OCI-LY1 (cell line): ENCODE measurements around the gene ANAPC5.

ENCODE experiments used
- H2AFZ ChIP-seq: fragments of 200-600 bp; sonication (generic), shearing (Covaris generic); 2 replicates; pipeline ENCODE4 v1.6.0; 2014; ENCODE audit warnings: antibody characterized with exemption, mild to moderate bottlenecking, low read length
- H3F3A ChIP-seq: fragments of 200-600 bp; sonication (generic), shearing (Covaris generic); 2 replicates; pipeline ENCODE4 v1.6.0; 2014; ENCODE audit warnings: mild to moderate bottlenecking, antibody characterized with exemption, low read length, moderate library complexity; ENCODE audit not compliant: insufficient read depth
- H3K27ac ChIP-seq: fragments of 200-600 bp; sonication (generic); 2 replicates; pipeline ENCODE4 v1.5.1; 2014; ENCODE audit warnings: low read length, mixed run types, mild to moderate bottlenecking, low read depth; ENCODE audit not compliant: poor library complexity, severe bottlenecking
- H3K27me3 ChIP-seq: fragments of 200-600 bp; sonication (generic); 2 replicates; pipeline ENCODE4 v1.6.0; 2014; ENCODE audit warnings: antibody characterized with exemption, mild to moderate bottlenecking, low read length, moderate library complexity; ENCODE audit not compliant: insufficient read depth
- H3K36me3 ChIP-seq: fragments of 200-600 bp; sonication (generic); 2 replicates; pipeline ENCODE4 v1.6.1; 2014; ENCODE audit warnings: mild to moderate bottlenecking, antibody characterized with exemption, low read length, moderate library complexity, mixed read lengths; ENCODE audit not compliant: insufficient read depth
- H3K4me1 ChIP-seq: fragments of 200-600 bp; sonication (generic); 2 replicates; pipeline ENCODE4 v1.5.1; 2014; ENCODE audit warnings: mild to moderate bottlenecking, low read length, moderate library complexity; ENCODE audit not compliant: insufficient read depth, severe bottlenecking
- H3K4me2 ChIP-seq: fragments of 200-600 bp; sonication (generic), shearing (Covaris generic); 2 replicates; pipeline ENCODE4 v1.6.1; 2014; ENCODE audit warnings: low read length
- H3K4me3 ChIP-seq: fragments of 200-600 bp; sonication (generic); 2 replicates; pipeline ENCODE4 v1.5.1; 2014; ENCODE audit warnings: low read length, low read depth, mild to moderate bottlenecking, mixed read lengths; ENCODE audit not compliant: poor library complexity, severe bottlenecking
- H3K79me2 ChIP-seq: fragments of 200-600 bp; shearing (Covaris generic); 2 replicates; pipeline ENCODE4 v1.6.1; 2016; ENCODE audit warnings: mixed run types, low read length, mixed read lengths; ENCODE audit not compliant: insufficient read depth
- H3K9ac ChIP-seq: fragments of 200-600 bp; sonication (generic), shearing (Covaris generic); 2 replicates; pipeline ENCODE4 v1.6.1; 2014; ENCODE audit warnings: mild to moderate bottlenecking, low read length, mixed read lengths
- H3K9me2 ChIP-seq: fragments of 200-600 bp; sonication (generic), shearing (Covaris generic); 2 replicates; pipeline ENCODE4 v1.6.1; 2014; ENCODE audit warnings: low read depth, mild to moderate bottlenecking, low read length, mixed read lengths
- H3K9me3 ChIP-seq: fragments of 200-600 bp; shearing (Covaris generic); 2 replicates; pipeline ENCODE4 v1.6.1; 2014; ENCODE audit warnings: low read length, mixed read lengths
- H4K20me1 ChIP-seq: fragments of 200-600 bp; sonication (generic), shearing (Covaris generic); 2 replicates; pipeline ENCODE4 v1.6.0; 2016; ENCODE audit warnings: mild to moderate bottlenecking, low read length; ENCODE audit not compliant: insufficient read depth
- EZH2 ChIP-seq: fragments of 200-600 bp; sonication (generic), shearing (Covaris generic); IDR thresholded peaks from 2 replicates; pipeline ENCODE4 v1.8.0; 2017; ENCODE audit warnings: borderline replicate concordance, mixed run types, mild to moderate bottlenecking, antibody characterized with exemption, low read length, moderate library complexity, mixed read lengths
- TF ChIP-seq, protein P1 (sequence below): fragments of 200-600 bp; sonication (generic), shearing (Covaris generic); IDR thresholded peaks from 2 replicates; pipeline ENCODE4 v1.5.1; 2017; ENCODE audit warnings: mild to moderate bottlenecking, antibody characterized with exemption, low read length, moderate library complexity, mixed read lengths

ANAPC5 gene

DNA sequence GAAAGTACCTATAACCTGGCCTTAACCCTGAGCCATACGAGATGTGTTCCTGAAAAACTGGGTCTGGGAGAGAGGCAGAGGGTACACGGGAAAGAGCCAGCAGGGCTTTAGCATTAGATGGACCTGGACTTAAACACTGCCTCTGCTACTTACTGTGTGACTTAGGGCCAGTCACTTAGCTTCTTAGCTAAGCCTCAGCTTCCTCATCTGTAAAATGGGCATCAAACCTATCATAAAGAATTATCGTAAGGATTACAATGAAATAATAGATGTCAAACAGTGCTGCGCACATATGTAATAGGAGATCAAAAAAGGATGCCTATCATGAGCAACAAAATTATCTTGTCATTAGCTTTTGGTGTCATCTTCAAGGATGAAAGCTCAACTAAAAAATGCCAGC, 23.6 kb downstream of the ANAPC5 start:
- Histone ChIP-seq H3K4me2 (no peak overlapping the region), H3K9me3 (no peaks in the 10 kb centered on the region), H3K27me3 (no peaks in the 10 kb centered on the region), H3K9ac (no peak overlapping the region), H3K36me3 (peaks cover 95% of the 10 kb centered on the region), H3F3A (no peaks in the 10 kb centered on the region), H3K9me2 (no peaks in the 10 kb centered on the region), H3K27ac (no peak overlapping the region), H3K4me3 (no peak overlapping the region), H2AFZ (no peak overlapping the region), H4K20me1 (no peaks in the 10 kb centered on the region), H3K4me1 (no peaks in the 10 kb centered on the region), H3K79me2 (no peaks in the 10 kb centered on the region)
- TF ChIP-seq, protein P1, sequence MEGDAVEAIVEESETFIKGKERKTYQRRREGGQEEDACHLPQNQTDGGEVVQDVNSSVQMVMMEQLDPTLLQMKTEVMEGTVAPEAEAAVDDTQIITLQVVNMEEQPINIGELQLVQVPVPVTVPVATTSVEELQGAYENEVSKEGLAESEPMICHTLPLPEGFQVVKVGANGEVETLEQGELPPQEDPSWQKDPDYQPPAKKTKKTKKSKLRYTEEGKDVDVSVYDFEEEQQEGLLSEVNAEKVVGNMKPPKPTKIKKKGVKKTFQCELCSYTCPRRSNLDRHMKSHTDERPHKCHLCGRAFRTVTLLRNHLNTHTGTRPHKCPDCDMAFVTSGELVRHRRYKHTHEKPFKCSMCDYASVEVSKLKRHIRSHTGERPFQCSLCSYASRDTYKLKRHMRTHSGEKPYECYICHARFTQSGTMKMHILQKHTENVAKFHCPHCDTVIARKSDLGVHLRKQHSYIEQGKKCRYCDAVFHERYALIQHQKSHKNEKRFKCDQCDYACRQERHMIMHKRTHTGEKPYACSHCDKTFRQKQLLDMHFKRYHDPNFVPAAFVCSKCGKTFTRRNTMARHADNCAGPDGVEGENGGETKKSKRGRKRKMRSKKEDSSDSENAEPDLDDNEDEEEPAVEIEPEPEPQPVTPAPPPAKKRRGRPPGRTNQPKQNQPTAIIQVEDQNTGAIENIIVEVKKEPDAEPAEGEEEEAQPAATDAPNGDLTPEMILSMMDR = no peak
- TF ChIP-seq EZH2 = no peak

DNA sequence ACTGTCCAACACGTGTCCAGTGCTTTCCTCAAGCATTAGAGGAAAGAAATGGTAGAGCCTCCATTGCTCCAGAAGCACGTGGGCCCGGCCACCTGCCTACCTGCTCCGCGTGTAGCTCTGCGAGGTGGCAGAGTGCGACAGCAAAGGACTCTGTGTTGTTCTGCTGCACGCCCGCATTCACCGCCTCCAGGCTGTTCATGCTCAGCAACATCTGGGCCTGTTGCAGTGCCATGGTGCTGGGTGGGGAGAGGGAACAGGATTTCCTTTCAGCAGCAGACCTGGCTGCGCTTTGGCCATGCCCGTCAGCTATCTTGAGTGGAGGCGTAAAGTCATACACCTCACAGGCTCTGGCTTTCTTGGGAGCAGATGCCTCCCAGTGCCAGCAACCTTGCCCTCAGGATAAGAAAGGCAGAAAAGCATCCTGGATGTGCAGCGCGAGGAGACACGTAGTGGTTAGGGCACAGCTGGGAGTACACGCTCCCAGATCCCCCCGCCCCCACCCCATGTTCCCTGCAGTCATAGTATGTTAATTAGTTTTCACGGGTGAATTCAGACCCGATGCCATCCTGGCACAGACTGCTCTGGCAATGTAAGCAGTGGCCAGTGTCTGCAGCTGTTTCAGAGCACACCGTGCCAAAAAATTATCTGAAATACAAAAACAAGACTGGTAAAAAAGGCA, 25.1 kb downstream of the ANAPC5 start:
- no peaks in the 10 kb centered on the region for H3F3A ChIP-seq
- no peak overlapping the region for H3K4me2 ChIP-seq
- no peaks in the 10 kb centered on the region for H3K79me2 ChIP-seq
- H4K20me1 ChIP-seq = no peaks in the 10 kb centered on the region
- no peak overlapping the region for H3K4me3 ChIP-seq
- H3K9me3 ChIP-seq = no peaks in the 10 kb centered on the region
- no peak overlapping the region for H3K27ac ChIP-seq
- TF ChIP-seq, protein P1 = no peak
- no peak for TF ChIP-seq EZH2
- H3K36me3 ChIP-seq = peaks cover 96% of the 10 kb centered on the region
- no peaks in the 10 kb centered on the region for H3K4me1 ChIP-seq
- no peaks in the 10 kb centered on the region for H3K9me2 ChIP-seq
- H2AFZ ChIP-seq = no peak overlapping the region
- H3K27me3 ChIP-seq = no peaks in the 10 kb centered on the region
- H3K9ac ChIP-seq = no peak overlapping the region

DNA sequence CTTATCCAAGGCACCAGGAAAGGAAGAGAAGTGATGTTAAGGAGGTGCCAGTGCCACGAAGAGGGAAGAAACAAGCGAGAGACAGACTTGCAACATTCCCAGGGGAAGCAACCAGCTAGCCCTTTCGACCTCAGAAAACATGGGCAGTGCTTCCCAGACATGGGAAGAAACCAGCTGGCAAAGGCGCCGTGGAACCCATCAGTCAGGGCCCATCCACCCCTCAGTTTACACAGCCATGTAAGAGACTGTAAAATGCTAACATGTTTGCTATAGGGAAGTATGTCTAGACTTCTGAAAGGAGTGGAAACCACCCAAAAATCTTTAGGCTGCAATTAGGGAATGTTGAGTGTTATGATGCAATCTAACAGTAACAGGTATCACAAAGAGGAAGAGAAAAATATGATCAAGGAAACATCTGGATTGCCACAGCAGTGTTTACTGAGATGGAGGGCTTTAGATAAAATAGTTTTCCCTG, 26.3 kb downstream of the ANAPC5 start:
- H3F3A ChIP-seq = no peaks in the 10 kb centered on the region
- TF ChIP-seq, protein P1 = no peak
- no peaks in the 10 kb centered on the region for H3K27me3 ChIP-seq
- no peaks in the 10 kb centered on the region for H3K9me3 ChIP-seq
- H3K9ac ChIP-seq = no peak overlapping the region
- H3K27ac ChIP-seq = no peak overlapping the region
- H3K79me2 ChIP-seq = no peaks in the 10 kb centered on the region
- H3K4me2 ChIP-seq = no peak overlapping the region
- no peaks in the 10 kb centered on the region for H3K4me1 ChIP-seq
- no peaks in the 10 kb centered on the region for H3K9me2 ChIP-seq
- no peak overlapping the region for H3K4me3 ChIP-seq
- H2AFZ ChIP-seq = no peak overlapping the region
- H4K20me1 ChIP-seq = no peaks in the 10 kb centered on the region
- peaks cover 93% of the 10 kb centered on the region for H3K36me3 ChIP-seq
